HG03196 (cell line): ENCODE results near the gene PRKG1.

Experiments
- ATAC-seq: cut with Tn5 transposase; IDR thresholded peaks from one replicate; pipeline ENCODE4 v1.9.1; 2021; ENCODE audit not compliant: unreplicated experiment

PRKG1 gene

GRCh38 chr10:51900180-51900579 lies 825.9 kb downstream of the PRKG1 start:
- no peak for ATAC-seq

- no peak for ATAC-seq
Observed at GRCh38 chr10:51903675-51904074, 829.4 kb downstream of the PRKG1 start.

GRCh38 chr10:51905032-51905431 lies 830.7 kb downstream of the PRKG1 start:
- ATAC-seq: no peak

GRCh38 chr10:51907361-51907760 lies 833.1 kb downstream of the PRKG1 start:
- no peak for ATAC-seq

- no peak for ATAC-seq
Observed at GRCh38 chr10:51910189-51910588, 835.9 kb downstream of the PRKG1 start.

GRCh38 chr10:51910596-51910995 lies 836.3 kb downstream of the PRKG1 start:
- no peak for ATAC-seq

GRCh38 chr10:51911723-51912122 lies 837.4 kb downstream of the PRKG1 start:
- ATAC-seq: no peak

- ATAC-seq: no peak
Observed at GRCh38 chr10:51915031-51915542, 840.8 kb downstream of the PRKG1 start.

GRCh38 chr10:51918440-51918839 lies 844.2 kb downstream of the PRKG1 start:
- no peak for ATAC-seq

- ATAC-seq: no peak
Observed at GRCh38 chr10:51918884-51919325, 844.6 kb downstream of the PRKG1 start.

- no peak for ATAC-seq
Observed at GRCh38 chr10:51920672-51921071, 846.4 kb downstream of the PRKG1 start.

GRCh38 chr10:51924359-51924758 lies 850.1 kb downstream of the PRKG1 start:
- ATAC-seq: no peak

- no peak for ATAC-seq
Observed at GRCh38 chr10:51926337-51926736, 852.0 kb downstream of the PRKG1 start.

GRCh38 chr10:51928162-51928561 lies 853.9 kb downstream of the PRKG1 start:
- no peak for ATAC-seq

GRCh38 chr10:51932530-51932929 lies 858.2 kb downstream of the PRKG1 start:
- no peak for ATAC-seq

- no peak for ATAC-seq
Observed at GRCh38 chr10:51934373-51934772, 860.1 kb downstream of the PRKG1 start.

- no peak for ATAC-seq
Observed at GRCh38 chr10:51935341-51935740, 861.1 kb downstream of the PRKG1 start.

GRCh38 chr10:51937308-51938140 lies 863.2 kb downstream of the PRKG1 start:
- ATAC-seq: no peak

- ATAC-seq: no peak
Observed at GRCh38 chr10:51950371-51950995, 876.2 kb downstream of the PRKG1 start.

- no peak for ATAC-seq
Observed at GRCh38 chr10:51950996-51951555, 876.8 kb downstream of the PRKG1 start.

GRCh38 chr10:51951601-51952000 lies 877.3 kb downstream of the PRKG1 start:
- no peak for ATAC-seq

- no peak for ATAC-seq
Observed at GRCh38 chr10:51952056-51952455, 877.8 kb downstream of the PRKG1 start.
